Vagina (tissue), 2 donors: ENCODE data around the gene GMEB2.
"Not testable (repeated sequence)": the region's sequence is repeated elsewhere in the genome, so short reads cannot be mapped to it uniquely, and the experiment has no call there.

Experiments
- CTCF ChIP-seq, 3 experiments: fragments of 450-650 bp in 2 of 3; fragments of 200-600 bp in 1 of 3; sonication (generic) in 1 of 3; IDR thresholded peaks; one replicate each; pipeline ENCODE4 v1.5.1; 2017 to 2019; ENCODE audit warnings: antibody characterized with exemption in 3 of 3, mild to moderate bottlenecking in 2 of 3, moderate library complexity in 2 of 3
- POLR2A ChIP-seq, 2 donors: fragments of 450-650 bp; IDR thresholded peaks; one replicate each; pipeline ENCODE4 v1.6.1; 2017; ENCODE audit warnings: antibody characterized with exemption in 2 of 2, mild to moderate bottlenecking in 2 of 2, moderate library complexity in 2 of 2
- POLR2AphosphoS5 ChIP-seq, 2 donors: sonication (generic); formaldehyde crosslinking; IDR thresholded peaks; one replicate each; pipeline ENCODE4 v1.9.0; 2017; ENCODE audit warnings: antibody characterized with exemption in 2 of 2, mild to moderate bottlenecking in 2 of 2, low read depth in 1 of 2; ENCODE audit not compliant: insufficient read depth in 1 of 2

DNA sequence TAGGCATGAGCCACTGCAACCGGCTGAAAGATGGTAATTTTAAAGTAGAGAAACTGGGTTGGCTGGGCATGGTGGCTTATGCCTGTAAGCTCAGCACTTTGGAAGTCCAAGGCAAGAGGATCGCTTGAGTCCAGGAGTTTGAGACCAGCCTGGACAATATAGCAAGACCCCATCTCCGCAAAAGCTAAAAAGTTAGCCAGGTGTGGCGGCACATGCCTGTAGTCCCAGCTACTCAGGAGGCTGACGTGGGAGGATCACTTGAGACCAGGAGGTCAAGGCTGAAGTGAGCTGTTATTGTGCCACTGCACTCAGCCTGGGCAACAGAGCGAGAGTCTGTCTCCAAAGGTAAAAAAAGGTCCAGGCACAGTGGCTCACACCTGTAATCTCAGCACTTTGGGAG is 4.1 kb upstream of the GMEB2 start:
- not testable (repeated sequence) for TF ChIP-seq CTCF (IDR thresholded peaks at IDR 0.05); POLR2A (IDR thresholded peaks at IDR 0.05); POLR2AphosphoS5 (IDR thresholded peaks at IDR 0.05; ENCODE audit: insufficient read depth in 1 of 2, low read depth in 1 of 2)
